Aortic smooth muscle cell (primary cell): ENCODE measurements around the gene ITGA5. TPM values are rescaled to one million over a fixed set of nuclear protein-coding genes. Genes with fewer than 3 reads are reported as not detected.

Experiments
- total RNA-seq: library from RNA; depleted of rRNA; stranded (reverse); fragments of >200 nt; gene quantifications from 2 replicates; pipeline ENCODE4 v1.2.3, GENCODE V29; 2014

Gene ITGA5
- total RNA-seq, result 213 and 260 TPM in 2 replicates

GRCh38 chr12:54419088-54419887, at the start of gene ITGA5:
Gene ITGA5, minus strand, starts transcription at chr12:54419266. Its CDS starts 68 bp downstream, at chr12:54419198.

DNA sequence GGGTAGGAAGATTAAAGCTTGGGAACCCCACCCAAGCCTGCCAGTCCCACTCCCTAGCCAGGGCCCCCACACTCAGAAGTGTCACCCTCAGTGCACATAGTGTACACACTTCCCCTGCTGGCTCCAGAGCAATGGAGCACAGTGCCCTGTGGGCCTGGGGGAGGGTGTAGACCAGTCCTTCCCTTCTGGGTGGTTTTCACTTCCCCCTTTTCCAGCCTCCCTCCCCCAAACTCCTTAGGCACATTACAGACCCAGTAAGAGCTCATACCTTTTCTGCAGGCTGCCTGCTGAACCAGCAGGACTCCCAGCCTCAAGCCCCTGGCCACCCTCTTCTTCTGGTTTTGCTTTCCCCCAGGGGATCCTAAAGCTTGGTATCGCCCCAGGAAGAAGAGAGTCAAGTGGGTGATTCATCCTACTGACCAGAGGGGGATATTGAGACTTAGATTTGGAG, 34.5 kb downstream of the ITGA5 start, which contains the start of gene ZNF385A:
TSS of gene ZNF385A (minus strand) at position 143 of the 451 bp plus-strand sequence. CDS start 219 bp downstream, outside the sequence.

GRCh38 chr12:54364413-54364812, 54.7 kb downstream of the ITGA5 start, which contains the start of gene GPR84:
Gene GPR84, minus strand, starts transcription at chr12:54364486. Its CDS starts 635 bp downstream, at chr12:54363851.

Other genes with a start within 250 kb of the ITGA5 start
- gene SMUG1, start 230.3 kb downstream of the ITGA5 start, total RNA-seq, result 18.4 and 20.1 TPM in 2 replicates
- 39.2 and 44.6 TPM in 2 replicates for gene CBX5, start 139.1 kb downstream of the ITGA5 start, total RNA-seq
- 443 and 495 TPM in 2 replicates for gene HNRNPA1, start 138.5 kb downstream of the ITGA5 start, total RNA-seq
- gene NFE2, start 118.3 kb downstream of the ITGA5 start, total RNA-seq, result not detected in 2 replicates
- 104 and 145 TPM in 2 replicates for gene COPZ1, start 94.1 kb downstream of the ITGA5 start, total RNA-seq
- gene GPR84, start 54.8 kb downstream of the ITGA5 start, total RNA-seq, result 0.06 TPM in 1 of 2 replicates, not detected in the other
- 0.87 and 0.92 TPM in 2 replicates for gene ZNF385A, start 34.5 kb downstream of the ITGA5 start, total RNA-seq
- not detected in 2 replicates for gene GTSF1, start 54.3 kb upstream of the ITGA5 start, total RNA-seq
- 0.13 TPM in 1 of 2 replicates, not detected in the other for gene NCKAP1L, start 78.5 kb upstream of the ITGA5 start, total RNA-seq
- 0.26 and 0.68 TPM in 2 replicates for gene PDE1B, start 130.3 kb upstream of the ITGA5 start, total RNA-seq
- gene PPP1R1A, start 169.4 kb upstream of the ITGA5 start, total RNA-seq, result not detected in 2 replicates
- not detected in 2 replicates for gene LACRT, start 215.6 kb upstream of the ITGA5 start, total RNA-seq
- gene DCD, start 229.1 kb upstream of the ITGA5 start, total RNA-seq, result not detected in 2 replicates